ENCODE results near the gene TMEM161B.

DNA sequence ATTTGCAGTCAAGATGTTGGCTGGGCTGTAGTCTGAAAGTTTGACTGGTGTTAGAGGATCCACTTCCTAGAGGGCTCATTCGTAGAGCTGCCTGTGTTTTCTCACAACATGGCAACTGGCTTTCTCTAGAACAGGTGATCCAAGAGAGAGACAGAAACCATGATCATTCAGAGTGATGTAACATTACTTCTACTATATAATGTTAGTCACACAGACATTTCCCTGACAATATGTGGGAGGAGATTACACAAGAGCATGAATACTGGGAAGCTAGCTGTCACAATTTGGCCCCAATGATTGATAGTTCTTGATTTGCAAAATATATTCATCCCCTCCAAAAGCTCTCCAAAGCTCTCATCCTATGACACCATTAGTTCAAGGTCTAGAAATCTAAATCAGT is 10.9 kb upstream of the TMEM161B start:
- TF ChIP-seq POLR2A (IDR thresholded peaks at IDR 0.05; ENCODE audit: low read depth, low read length) (no peak), POLR2AphosphoS5 (IDR thresholded peaks at IDR 0.05; ENCODE audit: low read depth, low read length) (no peak)

Measured in GM12891 (cell line).